Tibial nerve (tissue), 3 donors: ENCODE results near the gene LLPH.

Source experiments
- CTCF ChIP-seq, 5 experiments: fragments of 200-600 bp in 3 of 5; fragments of 450-650 bp in 2 of 5; sonication (generic) in 3 of 5; IDR thresholded peaks; one replicate each; pipeline ENCODE4 v1.5.1; 2016 to 2019; ENCODE audit warnings: antibody characterized with exemption in 5 of 5, mild to moderate bottlenecking in 3 of 5, moderate library complexity in 2 of 5
- POLR2A ChIP-seq, 2 donors: fragments of 450-650 bp; IDR thresholded peaks; one replicate each; pipeline ENCODE4 v1.6.1; 2017; ENCODE audit warnings: antibody characterized with exemption in 2 of 2, mild to moderate bottlenecking in 2 of 2, moderate library complexity in 2 of 2

DNA sequence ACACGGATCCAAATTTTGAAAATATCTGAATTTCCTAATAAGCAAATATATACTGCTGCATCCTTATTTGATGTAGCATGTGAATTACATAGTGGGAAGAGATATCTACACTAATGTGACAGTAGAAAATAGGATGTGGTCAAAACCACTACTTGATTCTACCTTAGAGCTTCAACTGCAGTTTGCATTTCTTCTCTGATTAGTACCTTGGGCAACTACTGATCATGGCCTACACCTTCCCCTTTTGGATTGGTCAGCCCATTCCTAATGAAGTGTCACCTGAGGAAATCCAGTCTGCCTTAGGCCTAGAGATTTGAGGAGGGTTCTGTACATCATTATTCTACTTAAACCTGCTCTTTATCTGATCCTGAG lies 10.7 kb downstream of the LLPH start:
- TF ChIP-seq POLR2A (IDR thresholded peaks at IDR 0.05) (no peak), CTCF (IDR thresholded peaks at IDR 0.05) (no peak)
